Measurements from ENCODE around the gene CCDC28A. TPM values are rescaled to one million over a fixed set of nuclear protein-coding genes. Genes with fewer than 3 reads are reported as not detected.
"Not testable (repeated sequence)": the region's sequence is repeated elsewhere in the genome, so short reads cannot be mapped to it uniquely, and the experiment has no call there.

CCDC28A gene
- total RNA-seq, 4 donors from 2014 or later = 20.5 to 33.3 (median 24.3) TPM

GRCh38 chr6:138728662-138729061 lies 44.9 kb upstream of the CCDC28A start:
- no peak overlapping the region for H3K27ac ChIP-seq
- TF ChIP-seq CTCF (IDR thresholded peaks at IDR 0.05) (no peak), POLR2A (IDR thresholded peaks at IDR 0.05) (no peak)
- no peaks in the 10 kb centered on the region for H3K36me3 ChIP-seq
- H3K4me1 ChIP-seq = peaks cover 0 to 3% (median 0%) of the 10 kb centered on the region in 4 donors
- no peak for DNase-seq
- H3K27me3 ChIP-seq = no peaks in the 10 kb centered on the region
- H3K4me3 ChIP-seq = no peak overlapping the region
- H3K9me3 ChIP-seq = no peaks in the 10 kb centered on the region

GRCh38 chr6:138730037-138730436 lies 43.5 kb upstream of the CCDC28A start:
- H3K27me3 ChIP-seq, H3K27ac ChIP-seq, H3K4me1 ChIP-seq, H3K36me3 ChIP-seq, DNase-seq, H3K4me3 ChIP-seq, H3K9me3 ChIP-seq: not testable (repeated sequence)

- no peak for DNase-seq
- no peaks in the 10 kb centered on the region for H3K36me3 ChIP-seq
- no peaks in the 10 kb centered on the region for H3K27me3 ChIP-seq
- no peaks in the 10 kb centered on the region for H3K4me1 ChIP-seq
- TF ChIP-seq POLR2A (IDR thresholded peaks at IDR 0.05) = no peak
- no peak for TF ChIP-seq CTCF (IDR thresholded peaks at IDR 0.05)
- H3K4me3 ChIP-seq = no peak overlapping the region
- H3K9me3 ChIP-seq = no peaks in the 10 kb centered on the region
- no peak overlapping the region for H3K27ac ChIP-seq
Measured at GRCh38 chr6:138734585-138734984, 39.0 kb upstream of the CCDC28A start.

- Histone ChIP-seq H3K9me3 (no peaks in the 10 kb centered on the region), H3K36me3 (no peaks in the 10 kb centered on the region), H3K27me3 (no peaks in the 10 kb centered on the region), H3K27ac (no peak overlapping the region), H3K4me1 (no peaks in the 10 kb centered on the region), H3K4me3 (no peak overlapping the region)
- TF ChIP-seq POLR2A (IDR thresholded peaks at IDR 0.05) (no peak), CTCF (IDR thresholded peaks at IDR 0.05) (no peak)
- DNase-seq = no peak
Measured at GRCh38 chr6:138736640-138737039, 36.9 kb upstream of the CCDC28A start.

GRCh38 chr6:138752017-138752416 lies 21.6 kb upstream of the CCDC28A start:
- Histone ChIP-seq H3K9me3 (no peaks in the 10 kb centered on the region), H3K36me3 (no peaks in the 10 kb centered on the region), H3K27ac (no peak overlapping the region), H3K4me1 (no peaks in the 10 kb centered on the region), H3K27me3 (no peaks in the 10 kb centered on the region), H3K4me3 (no peak overlapping the region)
- TF ChIP-seq CTCF (IDR thresholded peaks at IDR 0.05) (no peak), POLR2A (IDR thresholded peaks at IDR 0.05) (no peak)
- DNase-seq = no peak

- TF ChIP-seq CTCF (IDR thresholded peaks at IDR 0.05) (no peak), POLR2A (IDR thresholded peaks at IDR 0.05) (no peak)
- Histone ChIP-seq H3K27ac (no peak overlapping the region), H3K4me3 (no peak overlapping the region), H3K9me3 (no peaks in the 10 kb centered on the region), H3K36me3 (no peaks in the 10 kb centered on the region), H3K4me1 (no peaks in the 10 kb centered on the region), H3K27me3 (no peaks in the 10 kb centered on the region)
- DNase-seq = no peak
Measured at GRCh38 chr6:138757136-138757535, 16.4 kb upstream of the CCDC28A start.
